GM10248 (cell line): ENCODE data around the gene SLC34A2.

Experiments used
- CTCF ChIA-PET: fragments of 300-600 bp; sonication (Branson Sonifier 250); formaldehyde crosslinking; extraction: SDS; loops from one replicate; lab custom pipeline; 2021; ENCODE audit warnings: antibody characterized with exemption; lab: Yijun Ruan, JAX
- POLR2A ChIA-PET: fragments of 350-650 bp; sonication (Branson Sonifier 250); formaldehyde crosslinking; extraction: SDS; loops from one replicate; lab custom pipeline; 2020; ENCODE audit warnings: antibody characterized with exemption; lab: Yijun Ruan, JAX
- DNase-seq: peaks from one replicate; pipeline ENCODE4 v3.0.0; 2012; ENCODE audit errors: extremely low spot score
- TF ChIP-seq, protein P1 (sequence below): IDR thresholded peaks from 2 replicates; pipeline ENCODE4 v1.5.1; 2012; ENCODE audit warnings: mild to moderate bottlenecking, low read depth; ENCODE audit errors: extremely low read depth, missing control alignments, control extremely low read depth

The SLC34A2 gene

DNA sequence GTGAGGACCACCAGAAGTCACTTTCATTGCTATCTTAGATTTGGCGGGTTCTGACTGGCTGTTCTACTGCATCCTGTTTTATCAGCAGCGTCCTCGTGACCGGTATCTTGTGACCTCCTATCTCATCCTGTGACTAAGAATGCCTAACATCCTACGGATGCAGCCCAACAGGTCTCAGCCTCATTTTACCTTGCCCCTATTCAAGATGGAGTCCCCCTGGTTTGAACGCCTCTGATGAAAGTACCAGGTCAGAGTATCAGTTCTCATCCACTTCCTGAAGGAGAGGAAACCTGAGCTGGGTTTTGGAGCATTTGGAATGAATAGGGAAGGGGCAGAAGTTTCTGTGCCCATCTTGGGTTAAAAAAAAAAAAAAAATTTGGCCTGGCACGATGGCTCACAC lies 70.2 kb downstream of the SLC34A2 start:
- ChIA-PET CTCF (no interaction called here), POLR2A (no interaction called here)
- no peak for DNase-seq
- TF ChIP-seq, protein P1, sequence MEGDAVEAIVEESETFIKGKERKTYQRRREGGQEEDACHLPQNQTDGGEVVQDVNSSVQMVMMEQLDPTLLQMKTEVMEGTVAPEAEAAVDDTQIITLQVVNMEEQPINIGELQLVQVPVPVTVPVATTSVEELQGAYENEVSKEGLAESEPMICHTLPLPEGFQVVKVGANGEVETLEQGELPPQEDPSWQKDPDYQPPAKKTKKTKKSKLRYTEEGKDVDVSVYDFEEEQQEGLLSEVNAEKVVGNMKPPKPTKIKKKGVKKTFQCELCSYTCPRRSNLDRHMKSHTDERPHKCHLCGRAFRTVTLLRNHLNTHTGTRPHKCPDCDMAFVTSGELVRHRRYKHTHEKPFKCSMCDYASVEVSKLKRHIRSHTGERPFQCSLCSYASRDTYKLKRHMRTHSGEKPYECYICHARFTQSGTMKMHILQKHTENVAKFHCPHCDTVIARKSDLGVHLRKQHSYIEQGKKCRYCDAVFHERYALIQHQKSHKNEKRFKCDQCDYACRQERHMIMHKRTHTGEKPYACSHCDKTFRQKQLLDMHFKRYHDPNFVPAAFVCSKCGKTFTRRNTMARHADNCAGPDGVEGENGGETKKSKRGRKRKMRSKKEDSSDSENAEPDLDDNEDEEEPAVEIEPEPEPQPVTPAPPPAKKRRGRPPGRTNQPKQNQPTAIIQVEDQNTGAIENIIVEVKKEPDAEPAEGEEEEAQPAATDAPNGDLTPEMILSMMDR: no peak

DNA sequence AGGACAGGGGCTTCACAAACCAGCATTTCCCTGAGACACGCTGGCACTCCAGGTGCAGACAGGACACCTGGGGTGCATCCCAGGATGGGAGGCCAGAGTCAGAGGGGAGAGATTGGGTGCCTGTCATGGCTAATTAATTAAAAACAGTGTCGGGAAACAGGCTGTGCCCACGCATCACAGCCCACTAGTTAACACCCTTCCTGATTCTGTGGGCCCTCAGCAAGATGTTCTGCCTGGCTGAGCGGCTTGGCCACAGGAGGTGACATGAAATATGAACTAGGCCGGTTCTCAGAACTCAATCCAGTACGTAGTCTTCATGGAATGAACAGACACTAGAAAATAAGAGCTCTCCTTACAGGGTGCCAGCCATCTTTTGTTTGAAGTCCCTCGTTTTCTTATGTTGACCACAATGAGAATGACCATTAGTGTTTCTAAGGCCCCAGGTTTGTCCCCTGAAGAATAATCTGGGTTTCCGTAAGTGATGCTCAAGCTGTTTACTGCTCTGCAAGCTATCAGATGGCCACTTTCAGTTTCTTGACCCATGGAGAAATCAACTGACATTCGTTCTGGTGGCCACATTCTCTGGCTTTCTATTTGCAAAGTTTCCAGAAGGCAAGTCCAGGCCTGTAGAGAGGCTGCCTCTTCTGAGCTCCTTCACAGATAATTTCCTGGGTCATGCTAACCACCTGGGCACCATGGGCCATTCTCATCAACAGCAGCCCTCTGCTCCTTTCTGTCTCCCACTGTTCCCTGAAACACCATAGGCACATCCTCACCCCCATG lies 72.3 kb downstream of the SLC34A2 start:
- TF ChIP-seq, protein P1: no peak
- ChIA-PET POLR2A (no interaction called here), CTCF (interaction anchor here (0.7 to 1.5 kb wide), 2 partner anchors 9 to 24 kb away, joined by 3 to 7 read pairs; no protein-coding TSS in a partner anchor)
- no peak for DNase-seq
